Measurements from ENCODE around the gene TP53BP2.

Gene TP53BP2

DNA sequence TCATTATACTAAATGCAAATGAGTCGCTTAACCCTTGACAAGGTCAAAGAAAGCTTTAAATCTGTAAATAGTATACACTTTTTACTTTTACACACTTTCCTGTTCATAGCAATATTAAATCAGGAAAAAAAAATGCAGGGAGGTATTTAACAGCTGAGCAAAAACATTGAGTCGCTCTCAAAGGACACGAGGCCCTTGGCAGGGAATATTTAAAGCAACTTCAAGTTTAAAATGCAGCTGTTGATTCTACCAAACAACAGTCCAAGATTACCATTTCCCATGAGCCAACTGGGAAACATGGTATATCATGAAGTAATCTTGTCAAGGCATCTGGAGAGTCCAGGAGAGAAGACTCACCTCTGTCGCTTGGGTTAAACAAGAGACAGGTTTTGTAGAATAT, 70.7 kb downstream of the TP53BP2 start:
- no peak overlapping the region for H3K4me3 ChIP-seq (replicated peaks; ENCODE audit: low read depth, low read length)
- TF ChIP-seq, protein P1, sequence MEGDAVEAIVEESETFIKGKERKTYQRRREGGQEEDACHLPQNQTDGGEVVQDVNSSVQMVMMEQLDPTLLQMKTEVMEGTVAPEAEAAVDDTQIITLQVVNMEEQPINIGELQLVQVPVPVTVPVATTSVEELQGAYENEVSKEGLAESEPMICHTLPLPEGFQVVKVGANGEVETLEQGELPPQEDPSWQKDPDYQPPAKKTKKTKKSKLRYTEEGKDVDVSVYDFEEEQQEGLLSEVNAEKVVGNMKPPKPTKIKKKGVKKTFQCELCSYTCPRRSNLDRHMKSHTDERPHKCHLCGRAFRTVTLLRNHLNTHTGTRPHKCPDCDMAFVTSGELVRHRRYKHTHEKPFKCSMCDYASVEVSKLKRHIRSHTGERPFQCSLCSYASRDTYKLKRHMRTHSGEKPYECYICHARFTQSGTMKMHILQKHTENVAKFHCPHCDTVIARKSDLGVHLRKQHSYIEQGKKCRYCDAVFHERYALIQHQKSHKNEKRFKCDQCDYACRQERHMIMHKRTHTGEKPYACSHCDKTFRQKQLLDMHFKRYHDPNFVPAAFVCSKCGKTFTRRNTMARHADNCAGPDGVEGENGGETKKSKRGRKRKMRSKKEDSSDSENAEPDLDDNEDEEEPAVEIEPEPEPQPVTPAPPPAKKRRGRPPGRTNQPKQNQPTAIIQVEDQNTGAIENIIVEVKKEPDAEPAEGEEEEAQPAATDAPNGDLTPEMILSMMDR (IDR thresholded peaks at IDR 0.05; ENCODE audit: insufficient read depth, low read length, poor library complexity, severe bottlenecking) = no peak
- H3K27me3 ChIP-seq (replicated peaks; ENCODE audit: control insufficient read depth, insufficient read depth, low read length) = no peaks in the 10 kb centered on the region
- peaks cover 13% of the 10 kb centered on the region for H3K36me3 ChIP-seq (ENCODE audit: control insufficient read depth, insufficient read depth, low read length)
- no peak for DNase-seq (ENCODE audit: extremely low read depth, insufficient read length)

DNA sequence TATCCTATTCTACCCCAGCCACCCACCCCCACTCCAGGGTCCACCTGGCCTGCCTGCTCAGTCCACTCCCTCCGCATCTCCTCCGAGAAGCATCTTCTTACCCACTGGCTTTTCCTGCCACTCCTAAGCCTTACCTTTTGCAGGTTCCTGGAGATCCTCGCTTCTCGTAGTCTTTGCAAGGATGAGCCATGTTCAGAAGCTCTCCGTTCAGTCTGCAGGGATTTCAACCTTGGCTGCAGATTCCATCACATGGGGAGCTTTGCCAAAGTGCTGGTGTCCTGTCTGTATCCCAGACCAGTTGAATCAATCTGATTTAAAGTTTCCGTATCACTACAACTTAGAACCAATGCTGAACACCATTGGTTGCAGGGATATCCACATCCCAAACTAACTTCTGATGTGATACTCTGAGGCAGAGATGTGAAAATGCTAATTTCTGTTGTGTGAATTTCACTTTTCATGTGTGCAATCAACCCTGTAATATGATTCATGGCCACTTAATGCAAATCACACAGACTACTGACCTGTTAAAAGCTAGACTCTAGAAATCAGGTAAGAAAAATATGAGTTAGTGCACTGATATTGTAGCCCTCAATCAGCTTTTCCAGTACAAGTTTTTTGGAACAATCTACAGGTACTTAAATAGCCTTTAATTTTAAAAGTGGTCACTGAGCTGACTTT, 71.5 kb downstream of the TP53BP2 start:
- TF ChIP-seq, protein P1 (IDR thresholded peaks at IDR 0.05; ENCODE audit: insufficient read depth, low read length, poor library complexity, severe bottlenecking) = no peak
- no peaks in the 10 kb centered on the region for H3K27me3 ChIP-seq (replicated peaks; ENCODE audit: control insufficient read depth, insufficient read depth, low read length)

DNA sequence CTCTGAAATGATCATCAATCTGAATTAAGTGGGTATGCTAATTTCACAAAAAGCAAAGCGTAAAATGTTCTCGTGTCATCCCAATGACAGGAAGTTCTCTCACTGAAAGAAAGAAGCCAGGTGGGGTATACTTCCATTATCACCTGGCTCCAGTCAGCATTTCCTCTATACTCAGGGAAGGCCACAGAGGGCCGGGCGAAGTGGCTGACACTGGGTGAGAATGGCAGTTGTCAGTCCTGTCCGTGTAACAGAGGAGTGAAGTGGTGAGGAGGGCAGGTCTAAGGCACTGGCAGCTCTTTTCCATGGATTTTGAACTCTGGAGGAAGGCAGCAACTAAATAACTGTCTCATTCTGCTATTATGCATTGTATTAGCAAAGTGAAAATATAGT, 73.0 kb downstream of the TP53BP2 start:
- TF ChIP-seq, protein P1 (IDR thresholded peaks at IDR 0.05; ENCODE audit: insufficient read depth, low read length, poor library complexity, severe bottlenecking) = no peak
- no peak for DNase-seq (ENCODE audit: extremely low read depth, insufficient read length)
- Histone ChIP-seq H3K36me3 (ENCODE audit: control insufficient read depth, insufficient read depth, low read length) (peaks cover 11% of the 10 kb centered on the region), H3K4me3 (replicated peaks; ENCODE audit: low read depth, low read length) (no peak overlapping the region), H3K27me3 (replicated peaks; ENCODE audit: control insufficient read depth, insufficient read depth, low read length) (no peaks in the 10 kb centered on the region)

More for the DNA sequence above, 71.5 kb downstream of the TP53BP2 start:
- peaks cover 13% of the 10 kb centered on the region for H3K36me3 ChIP-seq (ENCODE audit: control insufficient read depth, insufficient read depth, low read length)
- no peak for DNase-seq (ENCODE audit: extremely low read depth, insufficient read length)
- no peak overlapping the region for H3K4me3 ChIP-seq (replicated peaks; ENCODE audit: low read depth, low read length)

DNA sequence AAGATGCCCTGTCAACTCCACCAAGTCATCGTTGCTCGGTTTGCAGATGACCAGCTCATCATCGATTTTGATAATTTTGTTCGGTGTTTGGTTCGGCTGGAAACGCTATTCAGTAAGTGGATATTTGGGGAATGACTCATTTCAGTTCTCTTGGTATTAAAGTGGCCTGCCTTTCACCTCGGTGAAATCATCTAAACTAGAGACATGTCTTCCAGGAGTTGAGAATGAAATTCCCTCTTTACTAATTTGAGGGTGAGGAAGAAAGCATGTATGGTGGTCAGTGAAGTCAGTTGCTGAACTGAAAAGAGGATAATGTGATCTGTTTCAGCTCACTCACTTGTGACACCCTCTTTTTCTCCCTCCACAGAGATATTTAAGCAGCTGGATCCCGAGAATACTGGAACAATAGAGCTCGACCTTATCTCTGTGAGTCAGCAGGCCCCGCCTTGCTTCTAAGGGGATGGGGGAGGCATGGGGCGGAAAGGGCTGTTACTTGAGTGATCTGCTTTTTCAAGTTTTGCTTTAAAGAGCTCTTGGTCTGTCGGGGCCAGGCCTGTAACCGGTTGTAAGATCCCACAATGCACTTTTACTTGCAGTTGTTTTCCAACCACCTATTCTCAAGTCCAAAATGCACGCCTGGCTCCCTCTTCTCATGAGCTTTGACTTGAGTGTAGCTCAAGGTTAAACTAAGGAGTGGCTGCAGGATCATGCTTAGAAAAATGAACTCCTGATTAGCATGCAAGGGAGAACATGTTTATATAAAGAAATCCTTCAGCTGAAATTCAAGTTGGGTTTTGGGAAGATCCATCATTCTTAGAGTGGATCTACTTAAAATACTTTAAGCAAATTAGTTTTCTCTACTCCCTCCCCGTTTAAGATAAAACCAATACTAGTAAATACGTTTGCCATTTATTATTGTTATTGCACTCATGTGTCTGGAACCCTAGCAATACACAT, 73.7 kb downstream of the TP53BP2 start:
- Histone ChIP-seq H3K4me3 (replicated peaks; ENCODE audit: low read depth, low read length) (no peak overlapping the region), H3K27me3 (replicated peaks; ENCODE audit: control insufficient read depth, insufficient read depth, low read length) (no peaks in the 10 kb centered on the region), H3K36me3 (ENCODE audit: control insufficient read depth, insufficient read depth, low read length) (peaks cover 11% of the 10 kb centered on the region)
- peak; percentile 16 for DNase-seq (ENCODE audit: extremely low read depth, insufficient read length)
- TF ChIP-seq, protein P1 (IDR thresholded peaks at IDR 0.05; ENCODE audit: insufficient read depth, low read length, poor library complexity, severe bottlenecking) = no peak

DNA sequence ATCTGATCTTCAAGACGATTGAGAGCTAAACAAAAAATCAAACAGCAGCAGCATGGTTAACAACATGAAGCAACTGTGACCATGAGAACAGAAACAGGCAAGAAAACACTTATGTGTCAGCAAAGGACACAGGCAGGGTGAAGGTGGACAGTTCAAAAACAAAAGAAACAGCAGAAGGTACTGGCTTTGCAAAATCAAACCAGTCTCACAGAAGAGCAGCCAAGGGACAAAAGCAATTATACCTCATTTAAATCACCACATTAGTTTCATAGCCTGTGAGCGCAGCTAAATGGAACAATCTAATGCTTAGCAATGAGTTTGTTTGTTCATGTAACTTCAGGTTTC, 74.3 kb downstream of the TP53BP2 start:
- H3K4me3 ChIP-seq (replicated peaks; ENCODE audit: low read depth, low read length) = no peak overlapping the region
- DNase-seq (ENCODE audit: extremely low read depth, insufficient read length) = peak; percentile 35
- no peaks in the 10 kb centered on the region for H3K27me3 ChIP-seq (replicated peaks; ENCODE audit: control insufficient read depth, insufficient read depth, low read length)
- TF ChIP-seq, protein P1 (IDR thresholded peaks at IDR 0.05; ENCODE audit: insufficient read depth, low read length, poor library complexity, severe bottlenecking) = no peak
- peaks cover 10% of the 10 kb centered on the region for H3K36me3 ChIP-seq (ENCODE audit: control insufficient read depth, insufficient read depth, low read length)
